CD4-positive, alpha-beta T cell (primary cell): ENCODE results near the gene EPRS1. TPM values are rescaled to one million over a fixed set of nuclear protein-coding genes. Genes with fewer than 3 reads are reported as not detected.
"Not testable (repeated sequence)": the region's sequence is repeated elsewhere in the genome, so short reads cannot be mapped to it uniquely, and the experiment has no call there.

Experiments
- ATAC-seq: fragments of 200-7000 bp; cut with Tn5 transposase; one replicate; pipeline ENCODE4 v1.10.0; 2022; ENCODE audit warnings: mild to moderate bottlenecking; ENCODE audit not compliant: poor library complexity
- CTCF ChIA-PET: fragments of 350-600 bp; sonication (Branson Sonifier 250); formaldehyde crosslinking; loops from one replicate; lab custom pipeline; 2021; ENCODE audit warnings: antibody characterized with exemption, inconsistent platforms; lab: Charles Lee
- POLR2A ChIA-PET: fragments of 350-600 bp; sonication (Branson Sonifier 250); formaldehyde crosslinking; loops from one replicate; lab custom pipeline; 2021; ENCODE audit warnings: antibody characterized with exemption, inconsistent platforms; lab: Charles Lee
- DNase-seq, 14 experiments: peaks; one replicate each; pipeline ENCODE4 v3.0.0-alpha.2; 2013 to 2020; ENCODE audit warnings: mixed read lengths in 2 of 14
- H3K27ac ChIP-seq, 2 donors: one replicate each; pipeline versions ENCODE4 v1.5.1 to v1.7.0; 2013; ENCODE audit warnings: low read length in 2 of 2, low read depth in 1 of 2, mild to moderate bottlenecking in 1 of 2
- H3K27me3 ChIP-seq, 2 experiments: 1 replicate in 1 of 2; 2 replicates in 1 of 2; pipeline versions ENCODE4 v1.6.1 to v1.7.0; 2013; ENCODE audit warnings: low read length in 2 of 2, control low read depth in 1 of 2, mild to moderate bottlenecking in 1 of 2, moderate library complexity in 1 of 2; ENCODE audit not compliant: insufficient read depth in 2 of 2, control insufficient read depth in 1 of 2
- H3K36me3 ChIP-seq: one replicate; pipeline ENCODE4 v1.6.1; 2013; ENCODE audit warnings: low read length, control low read depth; ENCODE audit not compliant: insufficient read depth
- H3K4me1 ChIP-seq: one replicate; pipeline ENCODE4 v1.6.1; 2013; ENCODE audit warnings: low read length, control low read depth; ENCODE audit not compliant: insufficient read depth
- H3K4me3 ChIP-seq: one replicate; pipeline ENCODE4 v1.5.1; 2013; ENCODE audit warnings: mild to moderate bottlenecking, low read length, moderate library complexity
- H3K9me3 ChIP-seq, 2 experiments: 1 replicate in 1 of 2; 2 replicates in 1 of 2; pipeline versions ENCODE4 v1.6.1 to v1.7.0; 2013; ENCODE audit warnings: low read length in 2 of 2, mild to moderate bottlenecking in 2 of 2, control low read depth in 1 of 2, moderate library complexity in 1 of 2; ENCODE audit not compliant: control insufficient read depth in 1 of 2, insufficient read depth in 1 of 2
- H3K27ac Mint-ChIP-seq: one replicate; pipeline ENCODE4 v1.8.0; 2020; ENCODE audit warnings: mixed read lengths
- H3K27me3 Mint-ChIP-seq: one replicate; pipeline ENCODE4 v1.8.0; 2021; ENCODE audit warnings: mixed read lengths
- H3K36me3 Mint-ChIP-seq: one replicate; pipeline ENCODE4 v1.8.0; 2021; ENCODE audit warnings: low read depth, mixed read lengths
- H3K4me1 Mint-ChIP-seq: one replicate; pipeline ENCODE4 v1.8.0; 2021; ENCODE audit warnings: low read depth, mixed read lengths
- H3K4me3 Mint-ChIP-seq: one replicate; pipeline ENCODE4 v1.8.0; 2020; ENCODE audit warnings: mild to moderate bottlenecking, mixed read lengths
- H3K9me3 Mint-ChIP-seq: one replicate; pipeline ENCODE4 v1.8.0; 2020; ENCODE audit warnings: mixed read lengths
- CTCF ChIP-seq: fragments of 200-600 bp; IDR thresholded peaks from one replicate; pipeline ENCODE4 v1.8.0; 2022; ENCODE audit warnings: antibody characterized with exemption, mild to moderate bottlenecking
- intact Hi-C, 2 experiments: fragments of 100-400 bp; cut with DNase I in 1 of 2; cut with micrococcal nuclease in 1 of 2; formaldehyde crosslinking; loops; one replicate each; pipeline versions ENCODE4 v1.15.1 to v1.9.0; 2023 to 2025; cut with DNase I, micrococcal nuclease
- total RNA-seq, 174 experiments: library from RNA in 2 of 174; stranded (reverse) in 2 of 174; gene quantifications; one replicate each; pipeline ENCODE4 v1.2.3 and lab custom pipeline; 2021 to 2026

EPRS1 gene
- total RNA-seq, 2 experiments from 2014 or later: 37.4 to 39.6 TPM

- peak; percentile 94 to 100 (median 98) for DNase-seq
- no peaks in the 10 kb centered on the region for H3K27me3 Mint-ChIP-seq
- TF ChIP-seq CTCF: no peak
- peaks cover 13% of the 10 kb centered on the region for H3K36me3 Mint-ChIP-seq
- CTCF ChIA-PET: interaction anchor here (0.6 to 2.6 kb wide), 6 partner anchors 23 to 164 kb away, joined by 3 to 14 read pairs (median 5); partner anchors contain the start of gene EPRS1
- no peaks in the 10 kb centered on the region for H3K27me3 ChIP-seq
- H3K4me1 Mint-ChIP-seq: peaks cover 24% of the 10 kb centered on the region
- H3K36me3 ChIP-seq: no peaks in the 10 kb centered on the region
- H3K9me3 ChIP-seq: no peaks in the 10 kb centered on the region
- H3K27ac Mint-ChIP-seq: peak within 1 kb of the TSS; percentile 79
- intact Hi-C loops: loop anchor here (1.0 to 10.0 kb wide), 2 partner anchors 44 to 915 kb away; partner anchors contain the start of genes EPRS1 (in 1 of the 2) and LYPLAL1 (in 1 of the 2)
- peak; percentile 76 for ATAC-seq
- no peaks in the 10 kb centered on the region for H3K9me3 Mint-ChIP-seq
- H3K4me1 ChIP-seq: peaks cover 20% of the 10 kb centered on the region
- peak within 1 kb of the TSS; percentile 58 to 61 for H3K27ac ChIP-seq
- peak within 1 kb of the TSS; percentile 80 for H3K4me3 ChIP-seq
- POLR2A ChIA-PET: interaction anchor here (0.6 to 2.4 kb wide), 11 partner anchors 9 to 1805 kb away, joined by 3 to 22 read pairs (median 4); partner anchors contain the start of genes EPRS1 and RRP15
- peak within 1 kb of the TSS; percentile 94 for H3K4me3 Mint-ChIP-seq
Measured at GRCh38 chr1:220089650-220090556, 43.6 kb upstream of the EPRS1 start, which contains the start of gene BPNT1. BPNT1 (minus strand) TSS chr1:220089788; CDS start chr1:220079846, 9,942 bp downstream.

GRCh38 chr1:220086261-220086686 is 40.0 kb upstream of the EPRS1 start:
- H3K4me3 Mint-ChIP-seq, H3K4me3 ChIP-seq, ATAC-seq, H3K27ac Mint-ChIP-seq, CTCF ChIA-PET, H3K27ac ChIP-seq, H3K27me3 Mint-ChIP-seq, H3K36me3 ChIP-seq, H3K4me1 ChIP-seq, H3K9me3 Mint-ChIP-seq, intact Hi-C loops, POLR2A ChIA-PET, H3K27me3 ChIP-seq, H3K9me3 ChIP-seq: not testable (repeated sequence)
- peaks cover 19% of the 10 kb centered on the region for H3K4me1 Mint-ChIP-seq
- peaks cover 32% of the 10 kb centered on the region for H3K36me3 Mint-ChIP-seq
- peak in 1 of 14 experiments; percentile 16 for DNase-seq

GRCh38 chr1:220084460-220084859 is 38.2 kb upstream of the EPRS1 start:
- H3K4me1 Mint-ChIP-seq: peaks cover 9% of the 10 kb centered on the region
- DNase-seq: no peak

More at GRCh38 chr1:220084460-220084859, 38.2 kb upstream of the EPRS1 start:
- no peak for ATAC-seq
- no peaks in the 10 kb centered on the region for H3K9me3 Mint-ChIP-seq
- Histone ChIP-seq H3K36me3 (peaks cover 5% of the 10 kb centered on the region), H3K27ac (no peak overlapping the region), H3K4me1 (peaks cover 3% of the 10 kb centered on the region), H3K4me3 (no peak overlapping the region), H3K9me3 (no peaks in the 10 kb centered on the region), H3K27me3 (no peaks in the 10 kb centered on the region)
- H3K27me3 Mint-ChIP-seq: no peaks in the 10 kb centered on the region
- POLR2A ChIA-PET: no interaction called here
- TF ChIP-seq CTCF: no peak
- intact Hi-C loops: no loop called here
- H3K36me3 Mint-ChIP-seq: peaks cover 41% of the 10 kb centered on the region
- CTCF ChIA-PET: no interaction called here
- H3K4me3 Mint-ChIP-seq: no peak overlapping the region
- H3K27ac Mint-ChIP-seq: no peak overlapping the region
